Bronchial epithelial cell (primary cell): Measurements from ENCODE around the gene TNPO2. TPM values are rescaled to one million over a fixed set of nuclear protein-coding genes. Genes with fewer than 3 reads are reported as not detected.

Experiments
- DNase-seq: peaks from one replicate; pipeline ENCODE4 v3.0.0-alpha.2; 2010; ENCODE audit warnings: low read depth
- FAIRE-seq: peaks from 2 replicates; lab custom pipeline; 2011; peaks lifted over from hg19 to GRCh38; lab: Jason Lieb, UNC
- H3K27me3 ChIP-seq: 2 replicates; pipeline ENCODE4 v1.5.1; 2011; ENCODE audit warnings: low read length; ENCODE audit not compliant: control insufficient read depth, insufficient read depth
- H3K36me3 ChIP-seq: 2 replicates; pipeline ENCODE4 v1.5.1; 2011; ENCODE audit warnings: low read length; ENCODE audit not compliant: control insufficient read depth, insufficient read depth
- H3K4me3 ChIP-seq: 2 replicates; pipeline ENCODE4 v1.5.1; 2011; ENCODE audit warnings: mild to moderate bottlenecking, low read depth, low read length, control low read depth
- total RNA-seq: library from RNA; depleted of rRNA; stranded (reverse); fragments of >200 nt; gene quantifications from 2 replicates; pipeline ENCODE4 v1.2.1, GENCODE V29; 2014
- TF ChIP-seq, protein P1 (sequence below): IDR thresholded peaks from 2 replicates; pipeline ENCODE4 v1.5.1; 2011; ENCODE audit warnings: mild to moderate bottlenecking, moderate library complexity, low read length, control low read depth, inconsistent platforms; ENCODE audit not compliant: insufficient read depth, severe bottlenecking

Gene TNPO2
- total RNA-seq, 1 donor from 2014 or later = 16.8 TPM

GRCh38 chr19:12736995-12737834 lies 13.5 kb upstream of the TNPO2 start, which contains the start of gene GET3:
TSS of gene GET3 (plus strand) at chr19:12737497. CDS start at chr19:12737506, 9 bp downstream.
- H3K27me3 ChIP-seq = no peaks in the 10 kb centered on the region
- peaks cover 8% of the 10 kb centered on the region for H3K36me3 ChIP-seq
- H3K4me3 ChIP-seq = peak within 1 kb of the TSS; percentile 81
- TF ChIP-seq, protein P1, sequence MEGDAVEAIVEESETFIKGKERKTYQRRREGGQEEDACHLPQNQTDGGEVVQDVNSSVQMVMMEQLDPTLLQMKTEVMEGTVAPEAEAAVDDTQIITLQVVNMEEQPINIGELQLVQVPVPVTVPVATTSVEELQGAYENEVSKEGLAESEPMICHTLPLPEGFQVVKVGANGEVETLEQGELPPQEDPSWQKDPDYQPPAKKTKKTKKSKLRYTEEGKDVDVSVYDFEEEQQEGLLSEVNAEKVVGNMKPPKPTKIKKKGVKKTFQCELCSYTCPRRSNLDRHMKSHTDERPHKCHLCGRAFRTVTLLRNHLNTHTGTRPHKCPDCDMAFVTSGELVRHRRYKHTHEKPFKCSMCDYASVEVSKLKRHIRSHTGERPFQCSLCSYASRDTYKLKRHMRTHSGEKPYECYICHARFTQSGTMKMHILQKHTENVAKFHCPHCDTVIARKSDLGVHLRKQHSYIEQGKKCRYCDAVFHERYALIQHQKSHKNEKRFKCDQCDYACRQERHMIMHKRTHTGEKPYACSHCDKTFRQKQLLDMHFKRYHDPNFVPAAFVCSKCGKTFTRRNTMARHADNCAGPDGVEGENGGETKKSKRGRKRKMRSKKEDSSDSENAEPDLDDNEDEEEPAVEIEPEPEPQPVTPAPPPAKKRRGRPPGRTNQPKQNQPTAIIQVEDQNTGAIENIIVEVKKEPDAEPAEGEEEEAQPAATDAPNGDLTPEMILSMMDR = no peak
- FAIRE-seq = peak; percentile 97
- DNase-seq = peak; percentile 100

- no peaks in the 10 kb centered on the region for H3K27me3 ChIP-seq
- H3K36me3 ChIP-seq = peaks cover 22% of the 10 kb centered on the region
- TF ChIP-seq, protein P1 = peak; percentile 51
- FAIRE-seq (no peak), DNase-seq (peak; percentile 41)
- H3K4me3 ChIP-seq = peak overlapping the region; percentile 60
Observed at GRCh38 chr19:12733369-12734214, 9.9 kb upstream of the TNPO2 start.

DNA sequence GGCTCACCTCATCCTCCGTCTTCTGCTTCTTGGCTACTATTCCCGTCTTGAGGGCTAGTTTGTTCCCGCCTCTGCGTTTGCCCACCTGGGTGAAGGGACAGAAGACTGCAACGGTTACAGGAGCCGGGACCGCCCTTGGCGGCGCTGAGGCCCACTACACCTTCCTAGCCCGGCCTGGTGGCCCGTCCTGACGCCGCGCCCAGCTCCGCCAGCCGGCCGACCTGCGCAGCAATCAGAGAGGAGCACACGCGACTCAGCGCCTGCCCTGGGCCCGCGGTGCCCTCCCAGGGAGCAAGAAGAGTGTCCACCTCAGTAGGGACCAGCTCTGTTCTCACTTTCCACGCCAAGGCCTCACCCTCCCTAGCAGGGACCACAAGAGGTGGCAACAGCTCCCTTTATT lies 7.6 kb upstream of the TNPO2 start:
- TF ChIP-seq, protein P1 = no peak
- DNase-seq (no peak), FAIRE-seq (no peak)
- Histone ChIP-seq H3K27me3 (no peaks in the 10 kb centered on the region), H3K4me3 (no peak overlapping the region), H3K36me3 (peaks cover 20% of the 10 kb centered on the region)

DNA sequence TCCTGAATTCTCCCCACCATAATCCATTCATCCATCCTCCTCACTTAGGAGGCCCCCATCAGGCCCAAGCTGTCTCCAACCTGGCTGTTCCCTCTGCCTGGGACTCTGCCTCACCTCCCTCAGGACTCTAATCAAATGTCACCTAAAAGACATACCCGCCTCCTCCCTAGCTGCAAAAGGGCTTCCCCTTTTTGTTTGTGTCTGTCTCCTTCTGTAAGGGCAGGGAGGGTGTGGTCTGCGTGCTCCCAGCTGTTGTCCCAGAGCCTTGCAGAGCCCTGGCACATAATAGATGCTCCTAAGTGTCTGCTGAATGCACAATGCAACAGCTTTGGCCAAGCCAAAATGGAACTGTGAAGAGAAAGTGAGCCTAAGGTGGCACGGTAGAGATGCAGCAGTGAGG lies 6.3 kb upstream of the TNPO2 start:
- peaks cover 20% of the 10 kb centered on the region for H3K36me3 ChIP-seq
- FAIRE-seq = no peak

GRCh38 chr19:12727745-12728433 lies 4.2 kb upstream of the TNPO2 start:
- FAIRE-seq (no peak), DNase-seq (no peak)
- Histone ChIP-seq H3K36me3 (peaks cover 20% of the 10 kb centered on the region), H3K4me3 (no peak overlapping the region), H3K27me3 (no peaks in the 10 kb centered on the region)
- TF ChIP-seq, protein P1 = no peak

More for the DNA sequence above, 6.3 kb upstream of the TNPO2 start:
- TF ChIP-seq, protein P1 = no peak
- H3K27me3 ChIP-seq = no peaks in the 10 kb centered on the region
- H3K4me3 ChIP-seq = no peak overlapping the region
- DNase-seq = no peak
